Glomerular endothelial cell (primary cell): ENCODE measurements around the gene PCDH9. TPM values are rescaled to one million over a fixed set of nuclear protein-coding genes. Genes with fewer than 3 reads are reported as not detected.

Experiments used
- DNase-seq: peaks from one replicate; pipeline ENCODE4 v3.0.0-alpha.2; 2011; ENCODE audit warnings: low read depth, low spot score; ENCODE audit errors: extremely low read depth
- total RNA-seq: library from RNA; depleted of rRNA; stranded (reverse); fragments of >200 nt; gene quantifications from 2 replicates; pipeline ENCODE4 v1.2.3, GENCODE V29; 2015

Gene PCDH9
- total RNA-seq, 1 donor from 2014 or later = 5.3 TPM

DNA sequence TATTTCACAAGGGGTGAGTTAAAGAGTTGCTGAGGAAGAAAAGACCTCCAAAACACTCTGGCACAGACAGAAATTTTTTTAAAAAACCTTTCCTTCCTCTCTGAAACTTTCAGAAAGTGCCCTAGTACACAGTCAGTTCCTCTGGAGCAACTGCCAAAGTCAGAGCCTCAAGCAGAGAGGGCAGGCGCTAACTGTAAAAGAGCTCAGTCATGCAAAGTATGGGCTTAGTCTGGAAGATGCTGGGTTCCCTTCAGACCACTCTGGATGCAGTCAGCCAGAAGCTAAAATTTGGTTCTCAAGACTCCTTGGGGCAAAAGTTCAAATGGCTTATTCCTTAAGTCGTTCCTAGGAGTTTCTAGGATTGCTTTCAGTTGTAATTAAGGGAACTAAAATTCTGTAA, 671.6 kb downstream of the PCDH9 start:
- DNase-seq = no peak

DNA sequence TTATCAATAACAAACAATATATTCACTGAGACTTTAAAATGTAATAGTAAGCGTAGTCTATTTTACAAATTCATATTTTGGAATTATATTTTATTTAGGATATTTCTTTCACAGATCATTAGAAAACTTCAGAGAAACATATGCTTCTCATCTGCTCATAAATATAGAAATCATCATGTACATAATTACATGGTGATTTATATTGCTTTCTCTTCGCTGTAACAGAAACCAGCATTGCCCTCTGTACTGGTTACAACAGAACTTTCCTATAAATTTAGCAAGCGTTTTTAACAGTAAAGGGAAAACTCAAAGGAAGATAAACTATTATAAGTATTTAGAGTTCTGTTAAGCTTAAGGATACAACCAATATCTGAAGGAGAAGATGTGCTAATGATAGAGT, 672.8 kb downstream of the PCDH9 start:
- DNase-seq = no peak

DNA sequence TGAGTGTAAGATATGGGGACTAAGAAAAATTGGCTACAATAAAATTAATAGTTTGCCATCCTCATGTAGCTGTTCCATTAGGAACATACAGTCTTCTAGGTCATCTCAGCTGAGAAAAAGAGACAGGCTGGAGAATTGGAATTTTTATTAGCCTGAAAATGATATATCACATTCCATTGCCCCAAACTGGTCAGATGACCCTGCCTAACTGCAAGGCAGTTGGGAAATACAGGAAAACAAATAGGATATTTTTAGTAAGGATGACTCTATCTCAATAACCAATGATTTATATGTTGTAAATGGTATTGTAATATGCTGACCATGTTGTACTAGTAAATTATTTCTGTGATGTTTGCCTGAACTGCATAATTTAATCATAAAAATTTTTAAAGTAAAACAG, 673.8 kb downstream of the PCDH9 start:
- no peak for DNase-seq

DNA sequence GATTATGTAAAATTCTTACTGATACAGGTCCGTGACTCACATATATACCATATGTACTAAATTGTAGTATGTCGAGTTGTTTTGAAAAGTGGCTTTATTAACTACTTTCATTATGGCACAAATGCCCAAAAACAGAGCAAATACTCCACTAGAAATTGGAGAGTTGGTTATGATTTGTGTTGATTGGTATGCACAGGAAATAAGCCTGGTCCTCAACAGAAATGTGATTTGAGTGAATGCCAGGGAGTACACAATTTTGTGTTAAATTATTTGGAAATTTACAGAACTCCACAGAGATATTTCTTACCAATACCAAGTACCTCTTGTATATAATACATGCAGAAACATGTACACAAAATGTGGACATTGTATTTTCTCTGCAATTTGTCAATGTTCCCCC, 676.7 kb downstream of the PCDH9 start:
- no peak for DNase-seq

DNA sequence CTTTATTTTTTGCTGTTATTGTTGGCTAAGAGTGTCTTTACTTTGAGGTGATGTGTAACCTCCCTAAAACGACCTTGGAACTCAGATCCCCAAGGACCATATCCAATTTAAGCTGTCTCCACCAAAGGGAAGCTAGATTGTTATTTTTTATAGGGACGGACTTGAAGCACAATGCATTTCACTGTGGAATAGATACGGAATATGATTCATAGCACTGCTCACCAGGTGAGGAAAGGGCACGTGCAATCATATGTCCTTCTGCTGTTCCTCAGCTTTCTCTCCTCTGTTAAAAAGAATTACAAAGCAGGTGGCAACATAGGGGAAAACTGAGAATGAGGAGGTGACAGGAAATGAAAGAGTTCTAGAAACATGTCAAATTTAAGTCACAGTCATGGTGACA, 679.0 kb downstream of the PCDH9 start:
- DNase-seq = no peak

DNA sequence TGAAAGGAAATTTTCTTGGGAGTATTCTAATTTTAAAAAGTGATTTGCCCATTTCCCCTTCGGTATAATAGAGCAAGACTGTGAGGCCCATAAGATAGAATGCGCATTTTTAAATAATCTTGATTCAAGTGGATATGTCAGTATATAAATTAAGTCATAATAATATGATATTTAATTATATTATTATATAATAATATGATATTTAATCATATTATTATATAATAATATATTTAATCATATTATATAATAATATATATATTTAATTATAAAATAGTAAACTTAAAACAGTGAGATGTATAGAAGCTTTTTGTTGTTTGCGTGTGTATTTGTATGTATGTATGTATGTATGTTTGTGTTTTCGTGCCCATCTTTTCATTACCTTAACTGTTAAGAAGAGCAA, 682.5 kb downstream of the PCDH9 start:
- DNase-seq = no peak

DNA sequence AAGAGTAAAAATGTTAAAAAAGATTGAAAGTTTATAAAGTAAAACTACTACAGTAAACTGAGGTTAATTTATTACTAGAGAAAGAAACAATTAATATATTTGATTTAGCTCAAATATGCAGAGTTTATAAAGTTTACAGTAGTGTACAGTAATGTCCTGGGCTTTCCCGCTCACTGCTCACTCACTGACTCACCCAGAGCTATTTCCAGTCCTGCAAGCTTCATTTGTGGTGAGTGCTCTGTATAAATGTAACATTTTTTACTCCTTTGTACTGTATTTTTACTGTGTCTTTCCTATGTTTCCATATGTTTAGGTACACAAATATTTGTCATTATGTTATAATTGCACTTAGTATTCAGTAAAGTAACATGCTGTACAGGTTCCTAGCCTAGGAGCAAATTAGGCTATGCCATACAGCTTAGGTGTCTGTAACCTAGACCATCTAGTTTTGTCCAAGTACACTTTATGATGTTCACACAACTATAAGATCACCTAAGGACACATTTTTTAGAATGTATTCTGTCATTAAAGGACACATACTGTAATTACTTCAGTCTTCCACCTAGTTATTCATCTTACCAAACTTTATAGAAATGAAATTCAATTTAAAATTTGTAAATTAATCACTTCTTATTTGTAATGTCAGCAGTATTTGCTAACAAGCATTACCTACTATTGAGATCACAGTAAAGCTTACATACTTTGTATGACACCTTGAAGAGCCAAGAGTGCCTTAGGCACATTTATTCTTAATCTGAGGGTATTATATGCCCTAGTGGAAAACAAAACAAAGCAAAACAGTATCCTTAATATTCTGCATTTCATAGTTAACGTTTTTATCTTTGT, 683.4 kb downstream of the PCDH9 start:
- DNase-seq = no peak

DNA sequence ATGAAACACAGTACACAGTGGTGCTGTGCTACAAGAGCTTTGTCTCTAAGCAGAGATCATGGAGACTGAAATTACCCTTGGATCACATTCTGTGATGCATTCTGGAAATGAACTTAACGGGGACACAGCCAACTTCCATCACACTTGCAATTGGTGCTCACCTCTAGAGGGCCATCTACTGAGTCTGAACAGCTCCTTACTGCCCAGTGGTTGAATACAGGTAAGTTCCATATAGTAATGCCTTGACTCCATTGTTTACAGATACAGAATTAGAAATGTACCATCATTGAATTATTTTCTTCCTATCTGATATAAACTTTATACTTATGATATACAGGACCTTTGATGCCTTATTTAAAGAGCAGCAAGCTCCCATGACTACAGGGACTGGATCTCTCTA, 686.4 kb downstream of the PCDH9 start:
- no peak for DNase-seq

DNA sequence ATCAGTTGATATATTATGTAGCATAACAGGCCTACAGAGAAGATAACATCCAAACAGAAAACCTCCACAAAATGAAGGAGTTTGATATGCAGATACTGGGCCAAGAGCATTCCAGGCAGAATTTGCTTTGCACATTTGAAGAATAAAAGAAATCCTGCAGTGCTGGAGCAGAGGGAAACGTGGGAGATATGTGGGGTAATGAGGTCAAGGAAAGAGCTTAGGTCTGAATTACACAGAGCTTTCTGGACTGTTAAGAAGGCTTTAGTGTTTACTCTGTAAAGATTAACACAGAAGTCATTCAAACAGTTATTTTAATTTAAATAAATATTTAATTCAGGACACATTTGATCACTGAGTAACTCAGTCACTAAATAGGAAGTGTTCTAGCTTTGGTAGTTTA, 692.7 kb downstream of the PCDH9 start:
- DNase-seq = no peak

DNA sequence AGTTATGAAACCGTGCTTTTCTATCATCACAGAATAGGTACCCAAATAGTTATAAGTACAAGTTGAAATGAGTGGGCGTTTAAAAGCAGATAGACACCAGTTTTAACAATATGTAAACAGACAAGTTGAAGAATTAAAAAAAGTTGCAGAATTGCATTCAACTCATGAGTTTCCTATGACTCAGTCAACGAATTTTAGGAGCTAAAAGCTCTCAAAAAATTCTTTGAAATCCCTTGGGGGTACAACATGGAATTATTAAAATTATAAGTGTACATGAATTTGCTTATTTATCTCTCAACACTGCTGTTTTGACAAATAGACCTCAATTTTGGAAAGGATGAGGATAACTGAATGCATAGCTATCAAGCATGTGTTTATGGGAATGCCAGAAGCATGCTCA, 693.4 kb downstream of the PCDH9 start:
- DNase-seq = no peak

DNA sequence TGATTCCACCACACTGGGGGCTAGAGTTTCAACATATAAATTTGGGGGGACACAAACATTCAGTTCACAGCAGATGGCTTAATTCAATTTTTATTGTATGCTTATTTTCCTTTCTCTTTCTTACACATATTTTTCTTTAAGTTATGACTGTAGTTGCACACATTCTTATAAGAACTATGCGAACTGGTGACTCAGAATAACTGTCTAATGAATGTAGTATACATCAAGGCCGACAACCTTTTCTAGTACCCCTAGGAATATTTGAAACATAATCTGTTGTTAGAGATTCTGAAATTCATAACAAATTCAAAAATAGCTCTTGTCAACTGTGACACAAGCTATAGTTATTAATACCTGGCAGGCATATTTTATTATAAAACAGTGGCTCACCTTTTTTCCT, 695.6 kb downstream of the PCDH9 start:
- no peak for DNase-seq

DNA sequence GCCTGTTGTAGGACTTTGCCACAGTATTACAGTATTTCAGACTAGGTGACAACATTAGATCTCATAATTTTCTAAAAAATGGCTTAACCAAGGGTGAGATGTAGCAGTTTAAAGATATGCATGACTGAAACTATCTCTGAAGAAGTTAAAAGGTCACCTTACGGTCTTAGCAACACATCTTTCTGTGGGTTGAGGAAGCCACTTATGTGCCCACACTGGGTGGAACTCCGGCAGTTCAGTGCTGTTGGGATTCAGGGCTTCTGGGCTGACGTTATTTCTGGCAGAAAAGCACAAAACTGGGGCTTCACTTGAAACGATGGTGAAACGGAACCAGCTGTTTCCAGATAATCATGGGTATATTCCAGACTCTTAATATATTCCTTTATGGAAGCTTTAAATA, 697.3 kb downstream of the PCDH9 start:
- no peak for DNase-seq

DNA sequence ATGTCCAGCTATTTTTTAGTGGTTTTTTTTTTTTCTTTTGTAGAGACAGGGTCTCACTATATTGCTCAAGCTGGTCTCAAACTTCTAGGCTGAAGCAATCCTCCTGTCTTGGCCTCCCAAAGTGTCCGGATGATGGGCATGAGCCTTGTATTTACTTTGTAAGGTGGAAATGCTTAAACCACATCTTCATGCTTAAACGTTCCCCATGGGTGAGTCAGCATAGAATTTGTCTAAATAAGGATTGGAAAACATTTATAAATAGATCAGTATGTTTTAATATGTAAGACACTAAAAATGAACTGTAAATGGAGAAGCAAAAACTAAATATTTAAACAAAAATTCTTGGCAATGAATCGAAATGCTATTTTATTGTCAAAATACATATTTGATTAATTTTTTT, 698.0 kb downstream of the PCDH9 start:
- DNase-seq = no peak

DNA sequence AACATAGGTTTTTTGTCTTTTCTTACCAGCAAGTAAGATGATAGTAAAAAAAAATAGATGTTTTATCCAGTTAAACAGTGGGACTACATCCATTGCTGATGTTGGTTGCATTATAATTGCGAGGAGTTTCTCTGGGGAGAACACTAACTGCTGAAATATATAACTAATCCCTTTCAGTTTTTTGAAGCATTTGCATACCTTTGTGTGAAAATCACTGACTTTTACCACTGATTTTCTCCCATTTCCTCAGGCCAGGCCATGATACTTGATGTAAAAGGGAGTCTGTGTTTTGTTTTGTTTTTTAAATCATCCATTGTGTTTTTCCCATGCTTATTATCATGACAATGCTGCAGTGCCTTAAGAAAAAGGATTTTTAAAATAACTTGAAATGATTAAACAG, 699.5 kb downstream of the PCDH9 start:
- no peak for DNase-seq

DNA sequence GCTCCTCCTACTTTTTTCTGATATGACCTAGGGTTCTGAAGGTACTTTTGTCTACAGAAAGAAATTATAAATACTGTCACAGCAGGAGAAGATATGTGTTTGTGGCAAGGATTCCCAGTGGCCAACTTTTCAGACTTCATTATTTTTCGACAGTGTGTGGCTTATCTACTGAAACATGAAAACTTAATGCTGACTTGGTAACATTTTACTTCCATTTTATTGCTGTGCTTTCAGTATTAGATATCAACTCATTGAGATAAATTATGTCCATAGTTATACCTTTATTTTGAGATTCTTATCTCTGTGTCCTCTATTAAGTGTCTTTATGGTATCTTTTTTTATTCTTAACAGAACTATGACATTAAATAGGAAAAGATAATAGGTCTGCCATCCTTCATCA, 700.0 kb downstream of the PCDH9 start:
- no peak for DNase-seq

DNA sequence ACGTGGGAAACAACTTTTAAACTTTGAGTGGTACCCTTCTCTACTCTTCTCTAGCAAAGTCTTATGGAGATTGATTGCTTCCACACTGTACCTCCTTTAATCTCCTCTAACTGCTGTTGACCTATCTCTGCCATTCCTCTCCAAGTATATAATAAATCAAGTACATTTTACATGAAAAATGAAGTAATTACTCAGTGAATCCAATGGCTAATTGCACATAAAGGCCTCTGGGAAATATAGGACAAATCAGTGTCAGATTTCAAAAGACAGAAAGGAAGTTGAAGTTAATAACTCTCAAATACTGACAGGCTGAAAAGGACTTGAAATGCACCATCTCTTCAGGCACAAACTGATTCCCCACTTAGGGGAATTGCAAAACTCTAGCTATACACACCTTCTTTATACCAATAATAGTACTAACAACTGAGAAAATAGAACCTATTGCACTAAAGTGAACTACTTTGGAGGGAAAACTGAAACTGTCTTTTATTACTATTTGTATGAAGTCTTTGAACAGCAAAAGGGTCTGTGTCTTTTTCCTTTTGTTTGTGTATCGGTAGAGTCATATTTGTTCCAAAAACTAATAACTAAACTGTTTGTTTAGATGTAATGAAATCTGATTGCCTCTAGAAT, 701.1 kb downstream of the PCDH9 start:
- no peak for DNase-seq

DNA sequence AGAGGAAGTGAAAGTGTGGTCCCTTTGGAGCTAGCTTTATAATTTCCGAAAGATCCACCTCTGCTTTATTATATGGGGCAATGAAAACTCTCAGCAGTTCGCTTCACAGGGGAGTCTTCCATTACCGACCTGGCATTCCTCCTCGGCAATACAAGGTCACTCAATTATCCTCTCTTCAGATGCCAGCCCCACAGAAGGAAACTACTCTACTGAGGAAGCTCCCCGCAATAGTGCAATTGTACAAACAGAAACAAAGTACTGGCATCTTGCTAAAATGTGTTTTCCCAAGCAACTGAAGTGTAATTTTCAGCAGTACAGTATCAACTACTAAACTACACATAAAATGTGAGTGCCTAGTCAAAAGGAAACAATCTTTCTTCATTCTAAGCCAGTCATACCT, 702.0 kb downstream of the PCDH9 start:
- no peak for DNase-seq

DNA sequence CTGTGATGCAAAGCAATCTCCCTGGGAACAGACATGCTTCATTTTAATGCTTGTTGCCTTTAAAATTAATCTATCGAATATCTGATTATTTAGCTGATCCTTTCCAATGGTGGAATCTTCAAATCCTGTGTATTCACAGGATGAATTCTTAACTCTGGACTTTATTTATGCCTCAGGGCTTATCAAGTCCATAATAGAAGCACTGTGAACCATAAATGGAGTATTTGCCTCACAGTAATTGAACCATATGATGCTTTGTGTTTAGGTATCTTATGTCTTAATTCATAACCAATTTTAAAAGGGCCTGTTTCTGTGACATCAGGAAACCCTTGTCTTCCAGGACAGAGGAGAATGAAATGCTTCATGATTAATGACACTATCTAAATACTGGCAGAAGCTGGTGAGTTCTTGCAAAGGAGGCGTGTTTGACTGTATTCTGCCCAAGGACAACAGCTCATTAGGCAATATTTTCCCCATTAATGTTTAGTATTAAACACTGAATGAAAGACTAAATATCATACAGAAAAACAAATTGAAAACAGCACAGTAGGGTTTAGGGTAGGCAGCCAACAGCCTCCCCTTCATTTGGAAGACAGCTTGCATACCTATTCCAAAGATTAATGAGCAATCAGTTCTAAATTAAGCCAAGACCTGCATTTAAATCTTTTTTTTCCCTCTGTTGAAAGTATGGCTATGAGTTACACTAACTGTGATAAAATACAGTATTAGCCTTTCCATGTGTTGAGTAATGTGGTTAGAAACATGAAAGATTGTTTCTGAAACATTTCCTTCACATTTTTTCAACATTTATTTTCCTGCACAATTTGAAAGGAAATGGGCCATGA, 709.4 kb downstream of the PCDH9 start:
- no peak for DNase-seq

DNA sequence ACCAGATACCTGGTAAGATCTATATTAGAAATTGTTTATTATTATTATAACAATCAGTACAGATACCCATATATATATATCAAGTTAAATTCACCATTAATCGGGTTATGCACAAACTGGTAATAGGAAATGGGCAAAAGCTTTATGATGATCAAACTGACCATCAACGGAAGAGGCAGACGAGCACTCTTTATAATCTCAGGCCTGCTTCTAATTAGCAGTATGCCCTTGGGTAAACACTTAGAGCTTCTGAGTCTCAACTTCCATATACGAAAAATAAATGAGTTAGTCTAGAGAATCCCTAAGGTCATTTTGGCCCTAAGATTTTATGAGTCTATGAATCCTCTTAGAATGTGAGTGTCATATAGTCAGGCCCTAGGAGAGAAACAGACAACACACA, 710.9 kb downstream of the PCDH9 start:
- no peak for DNase-seq

DNA sequence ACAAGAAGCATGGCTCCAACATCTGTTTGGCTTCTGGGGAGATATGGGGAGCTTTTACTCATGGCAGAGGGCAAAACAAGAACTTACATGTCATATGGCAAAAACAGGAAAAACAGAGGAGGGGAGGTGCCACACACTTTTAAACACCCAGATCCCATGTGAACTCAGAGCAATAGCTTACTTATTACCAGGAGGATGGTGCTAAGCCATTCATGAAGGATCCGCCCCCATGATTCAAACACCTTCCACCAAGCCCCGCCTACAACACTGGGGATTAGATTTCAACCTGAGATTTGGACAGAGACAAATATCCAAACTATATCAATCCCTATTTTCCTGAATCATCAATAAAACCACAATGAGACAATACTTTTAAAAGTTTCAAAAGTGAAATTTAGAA, 712.1 kb downstream of the PCDH9 start:
- DNase-seq = no peak

DNA sequence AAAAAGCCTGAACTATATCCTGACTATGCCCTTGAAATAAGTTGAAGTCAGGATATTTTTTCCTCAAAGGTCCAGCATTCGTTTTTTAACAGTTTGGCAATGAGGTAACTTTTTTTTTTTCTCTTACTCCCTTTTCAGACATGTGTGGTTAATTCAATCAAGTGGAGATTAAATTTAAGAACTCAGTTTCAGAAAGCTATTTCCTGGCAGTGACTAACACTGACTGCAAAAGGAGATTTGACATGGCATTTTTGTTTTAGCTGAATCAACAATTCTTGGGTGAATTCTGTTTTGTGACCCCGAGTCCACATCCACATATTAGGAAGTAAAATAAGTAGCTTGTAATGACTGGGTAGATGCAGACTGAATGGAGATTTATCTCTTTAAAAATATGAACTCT, 716.4 kb downstream of the PCDH9 start:
- DNase-seq = no peak

DNA sequence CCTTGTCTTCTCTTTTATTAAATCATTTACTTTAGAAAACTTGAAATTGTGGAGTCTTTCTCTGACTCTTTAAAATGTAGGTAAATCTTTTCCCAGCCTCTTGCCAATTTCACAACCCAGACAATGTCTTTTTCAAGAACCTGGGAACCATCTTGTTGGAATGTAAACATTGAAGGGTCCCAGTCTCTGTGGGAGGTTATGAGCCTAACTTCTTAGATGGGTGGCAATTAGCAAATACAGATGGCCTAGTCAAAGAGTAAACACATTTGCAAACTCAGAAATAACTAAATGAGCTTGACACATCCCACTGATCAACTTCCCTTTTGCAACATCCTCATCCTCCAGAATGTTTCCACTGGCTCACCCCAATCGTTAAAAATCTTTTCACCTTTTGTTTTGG, 721.0 kb downstream of the PCDH9 start:
- DNase-seq = no peak
